Subcutaneous abdominal adipose tissue (tissue), 5 donors: Measurements from ENCODE around the gene FOXP4.
"Not testable (repeated sequence)": the region's sequence is repeated elsewhere in the genome, so short reads cannot be mapped to it uniquely, and the experiment has no call there.

Source experiments
- H3K27ac ChIP-seq: one replicate; pipeline ENCODE4 v1.7.0; 2013; ENCODE audit warnings: low read depth, mild to moderate bottlenecking, inconsistent platforms, low read length, moderate library complexity
- H3K27me3 ChIP-seq, 5 donors: one replicate each; pipeline ENCODE4 v1.7.0; 2013; ENCODE audit warnings: low read length in 5 of 5, inconsistent platforms in 1 of 5; ENCODE audit not compliant: control insufficient read depth in 5 of 5, insufficient read depth in 4 of 5
- H3K36me3 ChIP-seq, 5 donors: one replicate each; pipeline ENCODE4 v1.7.0; 2013; ENCODE audit warnings: low read length in 5 of 5; ENCODE audit not compliant: control insufficient read depth in 5 of 5, insufficient read depth in 5 of 5
- H3K4me1 ChIP-seq, 5 donors: one replicate each; pipeline ENCODE4 v1.7.0; 2013; ENCODE audit warnings: low read length in 5 of 5, mild to moderate bottlenecking in 3 of 5, moderate library complexity in 1 of 5; ENCODE audit not compliant: control insufficient read depth in 5 of 5, insufficient read depth in 5 of 5
- H3K4me3 ChIP-seq, 5 donors: one replicate each; pipeline ENCODE4 v1.7.0; 2013; ENCODE audit warnings: low read length in 5 of 5, low read depth in 1 of 5
- H3K9ac ChIP-seq, 5 donors: one replicate each; pipeline ENCODE4 v1.7.0; 2013; ENCODE audit warnings: low read length in 5 of 5, mild to moderate bottlenecking in 4 of 5, moderate library complexity in 3 of 5
- H3K9me3 ChIP-seq, 5 donors: one replicate each; pipeline ENCODE4 v1.7.0; 2013; ENCODE audit warnings: low read length in 5 of 5; ENCODE audit not compliant: control insufficient read depth in 5 of 5
- donor health status: healthy.
- donor health status: healthy.
- donor health status: healthy.
- donor health status: healthy.
- donor health status: healthy.

FOXP4 gene

GRCh38 chr6:41602864-41603608 is 56.9 kb downstream of the FOXP4 start:
- peak overlapping the region in 4 of 5 donors; percentile 4 to 59 (median 30) for H3K4me3 ChIP-seq
- H3K4me1 ChIP-seq = peaks cover 0 to 38% (median 20%) of the 10 kb centered on the region in 5 donors
- H3K27ac ChIP-seq = no peak overlapping the region
- no peaks in the 10 kb centered on the region for H3K27me3 ChIP-seq
- H3K36me3 ChIP-seq = peaks cover 0 to 15% (median 5%) of the 10 kb centered on the region in 5 donors
- peak overlapping the region in 1 of 5 donors; percentile 68 for H3K9ac ChIP-seq
- H3K9me3 ChIP-seq = no peaks in the 10 kb centered on the region

GRCh38 chr6:41604006-41604405 is 57.8 kb downstream of the FOXP4 start:
- H3K36me3 ChIP-seq = peaks cover 0 to 7% (median 3%) of the 10 kb centered on the region in 5 donors
- peaks cover 0 to 38% (median 20%) of the 10 kb centered on the region in 5 donors for H3K4me1 ChIP-seq
- no peak overlapping the region for H3K27ac ChIP-seq
- H3K4me3 ChIP-seq = no peak overlapping the region
- H3K9me3 ChIP-seq = no peaks in the 10 kb centered on the region
- H3K9ac ChIP-seq = no peak overlapping the region
- no peaks in the 10 kb centered on the region for H3K27me3 ChIP-seq

GRCh38 chr6:41605649-41606048 is 59.5 kb downstream of the FOXP4 start:
- Histone ChIP-seq H3K4me1 (peaks cover 0 to 31% (median 20%) of the 10 kb centered on the region in 5 donors), H3K36me3 (peaks cover 0 to 3% (median 0%) of the 10 kb centered on the region in 5 donors), H3K27me3 (no peaks in the 10 kb centered on the region), H3K9ac (no peak overlapping the region), H3K4me3 (no peak overlapping the region), H3K9me3 (no peaks in the 10 kb centered on the region), H3K27ac (no peak overlapping the region)

- Histone ChIP-seq H3K36me3 (no peaks in the 10 kb centered on the region), H3K27ac (no peak overlapping the region), H3K4me3 (no peak overlapping the region)
Observed at GRCh38 chr6:41607036-41607435, 60.9 kb downstream of the FOXP4 start.

GRCh38 chr6:41607736-41608135 is 61.6 kb downstream of the FOXP4 start:
- H3K27me3 ChIP-seq = no peaks in the 10 kb centered on the region
- H3K4me3 ChIP-seq = no peak overlapping the region

More at GRCh38 chr6:41607036-41607435, 60.9 kb downstream of the FOXP4 start:
- no peaks in the 10 kb centered on the region for H3K27me3 ChIP-seq
- peaks cover 0 to 18% (median 15%) of the 10 kb centered on the region in 5 donors for H3K4me1 ChIP-seq
- no peaks in the 10 kb centered on the region for H3K9me3 ChIP-seq
- H3K9ac ChIP-seq = no peak overlapping the region

GRCh38 chr6:41608443-41609151 is 62.4 kb downstream of the FOXP4 start:
- no peak overlapping the region for H3K9ac ChIP-seq
- no peaks in the 10 kb centered on the region for H3K36me3 ChIP-seq
- peaks cover 0 to 4% (median 0%) of the 10 kb centered on the region in 5 donors for H3K4me1 ChIP-seq
- no peak overlapping the region for H3K4me3 ChIP-seq
- no peaks in the 10 kb centered on the region for H3K27me3 ChIP-seq
- H3K27ac ChIP-seq = no peak overlapping the region
- H3K9me3 ChIP-seq = peaks cover 0 to 5% (median 3%) of the 10 kb centered on the region in 5 donors

More at GRCh38 chr6:41607736-41608135, 61.6 kb downstream of the FOXP4 start:
- no peak overlapping the region for H3K9ac ChIP-seq
- peaks cover 0 to 3% (median 2%) of the 10 kb centered on the region in 5 donors for H3K9me3 ChIP-seq
- no peaks in the 10 kb centered on the region for H3K36me3 ChIP-seq
- H3K4me1 ChIP-seq = peaks cover 0 to 11% (median 8%) of the 10 kb centered on the region in 5 donors
- H3K27ac ChIP-seq = no peak overlapping the region

- no peak overlapping the region for H3K4me3 ChIP-seq
- H3K27ac ChIP-seq = no peak overlapping the region
- H3K9me3 ChIP-seq = peaks cover 0 to 7% (median 3%) of the 10 kb centered on the region in 5 donors
- no peaks in the 10 kb centered on the region for H3K27me3 ChIP-seq
- no peaks in the 10 kb centered on the region for H3K4me1 ChIP-seq
- no peaks in the 10 kb centered on the region for H3K36me3 ChIP-seq
- no peak overlapping the region for H3K9ac ChIP-seq
Observed at GRCh38 chr6:41614715-41615114, 68.5 kb downstream of the FOXP4 start.

GRCh38 chr6:41615311-41615710 is 69.1 kb downstream of the FOXP4 start:
- no peak overlapping the region for H3K9ac ChIP-seq
- no peak overlapping the region for H3K27ac ChIP-seq
- no peaks in the 10 kb centered on the region for H3K4me1 ChIP-seq
- no peaks in the 10 kb centered on the region for H3K36me3 ChIP-seq
- no peaks in the 10 kb centered on the region for H3K27me3 ChIP-seq
- peaks cover 0 to 7% (median 3%) of the 10 kb centered on the region in 5 donors for H3K9me3 ChIP-seq
- no peak overlapping the region for H3K4me3 ChIP-seq

- H3K9me3 ChIP-seq = peaks cover 0 to 4% (median 3%) of the 10 kb centered on the region in 5 donors
Observed at GRCh38 chr6:41618598-41618997, 72.4 kb downstream of the FOXP4 start.

GRCh38 chr6:41619193-41619592 is 73.0 kb downstream of the FOXP4 start:
- H3K36me3 ChIP-seq, H3K9ac ChIP-seq, H3K9me3 ChIP-seq, H3K27ac ChIP-seq, H3K27me3 ChIP-seq, H3K4me3 ChIP-seq: not testable (repeated sequence)
- H3K4me1 ChIP-seq = peaks cover 0 to 11% (median 5%) of the 10 kb centered on the region in 5 donors

More at GRCh38 chr6:41618598-41618997, 72.4 kb downstream of the FOXP4 start:
- H3K36me3 ChIP-seq = no peaks in the 10 kb centered on the region
- no peak overlapping the region for H3K27ac ChIP-seq
- peaks cover 0 to 11% (median 5%) of the 10 kb centered on the region in 5 donors for H3K4me1 ChIP-seq
- H3K4me3 ChIP-seq = no peak overlapping the region
- no peak overlapping the region for H3K9ac ChIP-seq
- no peaks in the 10 kb centered on the region for H3K27me3 ChIP-seq
